Activated CD8-positive, alpha-beta memory T cell treated with anti-CD3 and anti-CD28 coated beads, Interleukin-2, amount 10 ng/mL, durations not matched to agents 7 days and 5 days (primary cell): ENCODE results near the gene SNX1. TPM values are rescaled to one million over a fixed set of nuclear protein-coding genes. Genes with fewer than 3 reads are reported as not detected.
"Not testable (repeated sequence)": the region's sequence is repeated elsewhere in the genome, so short reads cannot be mapped to it uniquely, and the experiment has no call there.

Source experiments
- ATAC-seq: fragments of 150-1000 bp; cut with Tn5 transposase; one replicate; pipeline ENCODE4 v1.10.0; 2021; ENCODE audit warnings: moderate library complexity
- CTCF ChIA-PET: fragments of 350-600 bp; sonication (Branson Sonifier 250); formaldehyde crosslinking; loops from one replicate; lab custom pipeline; 2021; ENCODE audit warnings: antibody characterized with exemption; lab: Charles Lee
- DNase-seq: peaks from one replicate; pipeline ENCODE4 v3.0.0-alpha.2; 2020
- H3K27ac Mint-ChIP-seq: one replicate; pipeline ENCODE4 v1.8.0; 2021; ENCODE audit warnings: mild to moderate bottlenecking, mixed read lengths
- H3K27me3 Mint-ChIP-seq: one replicate; pipeline ENCODE4 v1.8.0; 2021; ENCODE audit warnings: mixed read lengths
- H3K36me3 Mint-ChIP-seq: one replicate; pipeline ENCODE4 v1.8.0; 2021; ENCODE audit warnings: mild to moderate bottlenecking, mixed read lengths
- H3K4me1 Mint-ChIP-seq: one replicate; pipeline ENCODE4 v1.8.0; 2021; ENCODE audit warnings: mixed read lengths
- H3K4me3 Mint-ChIP-seq: one replicate; pipeline ENCODE4 v1.8.0; 2021; ENCODE audit warnings: mild to moderate bottlenecking, moderate library complexity, mixed read lengths
- H3K9me3 Mint-ChIP-seq: one replicate; pipeline ENCODE4 v1.8.0; 2022; ENCODE audit warnings: low read depth, mixed read lengths
- total RNA-seq, 2 experiments: library from RNA; stranded (reverse); gene quantifications; one replicate each; pipeline ENCODE4 v1.2.3, GENCODE V29; 2021

SNX1 gene
- total RNA-seq, 2 experiments from 2014 or later = 108 to 114 TPM

DNA sequence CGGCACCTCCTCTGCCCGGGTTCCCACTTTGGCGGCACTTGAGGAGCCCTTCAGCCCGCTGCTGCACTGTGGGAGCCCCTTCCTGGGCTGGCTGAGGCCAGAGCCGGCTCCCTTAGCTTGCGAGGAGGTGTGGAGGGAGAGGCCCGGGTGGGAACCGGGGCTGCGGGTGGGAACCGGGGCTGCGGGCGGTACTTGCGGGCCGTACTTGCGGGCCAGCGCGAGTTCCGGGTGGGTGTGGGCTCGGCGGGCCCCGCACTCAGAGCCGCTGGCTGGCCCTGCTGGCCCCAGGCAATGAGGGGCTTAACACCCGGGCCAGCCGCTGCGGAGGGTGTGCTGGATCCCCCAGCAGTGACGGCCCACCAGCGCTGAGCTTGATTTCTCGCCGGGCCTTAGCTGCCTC, 35.1 kb upstream of the SNX1 start:
- ATAC-seq (no peak), DNase-seq (no peak)
- CTCF ChIA-PET = interaction anchor here (1.4 to 1.5 kb wide), 2 partner anchors 14 to 308 kb away, joined by 3 to 5 read pairs; partner anchors contain the start of gene DAPK2
- no peaks in the 10 kb centered on the region for H3K9me3 Mint-ChIP-seq
- H3K4me3 Mint-ChIP-seq = no peak overlapping the region
- no peaks in the 10 kb centered on the region for H3K27me3 Mint-ChIP-seq
- H3K27ac Mint-ChIP-seq = no peak overlapping the region
- H3K36me3 Mint-ChIP-seq = no peaks in the 10 kb centered on the region
- no peaks in the 10 kb centered on the region for H3K4me1 Mint-ChIP-seq

DNA sequence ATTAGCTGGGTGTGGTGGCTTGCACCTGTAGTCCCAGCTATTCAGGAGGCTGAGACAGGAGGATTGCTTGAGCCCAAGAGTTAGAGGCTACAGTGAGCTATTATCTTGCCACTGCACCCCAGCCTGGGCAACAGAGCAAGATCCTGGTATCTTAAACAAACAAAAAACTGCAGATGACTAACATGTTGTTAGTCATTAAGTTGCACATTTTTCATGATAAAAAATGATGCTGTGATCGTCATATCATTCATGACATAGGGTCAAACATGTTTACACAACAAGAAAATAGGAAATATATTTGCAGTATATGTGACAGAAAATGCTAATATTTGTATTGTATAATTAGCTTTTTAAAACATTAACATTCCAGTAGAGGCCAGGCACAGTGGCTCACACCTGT, 29.3 kb upstream of the SNX1 start:
- DNase-seq = no peak
- H3K27ac Mint-ChIP-seq = no peak overlapping the region
- no peaks in the 10 kb centered on the region for H3K36me3 Mint-ChIP-seq
- H3K4me1 Mint-ChIP-seq = peaks cover 23% of the 10 kb centered on the region
- H3K9me3 Mint-ChIP-seq = no peaks in the 10 kb centered on the region
- ATAC-seq = no peak
- no peak overlapping the region for H3K4me3 Mint-ChIP-seq
- H3K27me3 Mint-ChIP-seq = no peaks in the 10 kb centered on the region
- CTCF ChIA-PET = interaction anchor here (1.0 to 12.1 kb wide), 12 partner anchors 9 to 457 kb away, joined by 3 to 151 read pairs (median 4); partner anchors contain the start of gene DAPK2

DNA sequence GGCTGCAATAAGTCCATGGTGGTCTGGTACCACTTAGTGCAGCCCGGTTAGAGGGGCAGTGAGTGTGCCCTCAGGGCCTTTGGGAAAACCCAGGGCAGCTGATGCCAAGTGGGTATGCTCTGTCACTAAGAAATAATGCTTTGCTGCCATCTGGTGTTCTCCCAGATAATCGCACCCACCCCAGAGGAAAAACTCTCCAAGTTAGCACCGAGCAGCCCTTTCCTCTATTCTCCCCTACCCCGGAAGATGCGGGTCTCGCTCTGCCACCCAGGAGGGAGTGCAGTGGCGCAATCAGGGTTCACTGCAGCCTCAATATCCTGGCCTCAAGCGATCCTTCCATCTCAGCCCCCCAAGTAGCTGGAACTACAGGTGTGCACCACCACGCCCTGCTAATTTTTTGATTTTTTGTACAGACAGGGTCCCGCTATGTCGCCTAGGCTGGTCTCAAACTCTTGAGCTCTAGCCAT, 28.2 kb upstream of the SNX1 start:
- ATAC-seq (peak; percentile 87), DNase-seq (peak; percentile 79)
- H3K27me3 Mint-ChIP-seq = no peaks in the 10 kb centered on the region
- CTCF ChIA-PET = interaction anchor here (0.6 to 12.1 kb wide), 57 partner anchors 10 to 1019 kb away, joined by 3 to 151 read pairs (median 4); partner anchors contain the start of genes CIAO2A, DAPK2, HERC1 and USP3
- H3K9me3 Mint-ChIP-seq = no peaks in the 10 kb centered on the region
- H3K36me3 Mint-ChIP-seq = peaks cover 9% of the 10 kb centered on the region
- H3K4me3 Mint-ChIP-seq = no peak overlapping the region
- H3K4me1 Mint-ChIP-seq = peaks cover 23% of the 10 kb centered on the region
- peak overlapping the region; percentile 57 for H3K27ac Mint-ChIP-seq

DNA sequence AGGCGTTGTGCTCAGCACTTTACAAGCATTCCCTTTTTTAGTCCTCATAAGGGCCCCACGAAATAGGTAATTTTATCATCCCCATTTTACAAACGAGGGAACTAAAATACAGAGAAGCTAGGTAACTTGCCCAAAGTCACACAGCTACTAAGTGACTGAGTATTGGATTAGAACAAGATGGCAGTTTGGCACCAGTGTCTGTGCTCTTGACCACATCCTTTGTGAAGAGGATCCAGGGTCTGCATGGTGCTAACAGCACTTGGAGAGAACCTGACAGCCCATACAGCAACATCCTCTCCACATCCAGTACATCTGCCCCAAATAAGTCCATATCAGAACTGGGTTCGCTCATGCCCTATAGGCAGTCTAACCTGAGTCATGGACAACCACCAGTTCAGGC, 27.6 kb upstream of the SNX1 start:
- peaks cover 12% of the 10 kb centered on the region for H3K36me3 Mint-ChIP-seq
- ATAC-seq = peak; percentile 56
- no peak overlapping the region for H3K4me3 Mint-ChIP-seq

DNA sequence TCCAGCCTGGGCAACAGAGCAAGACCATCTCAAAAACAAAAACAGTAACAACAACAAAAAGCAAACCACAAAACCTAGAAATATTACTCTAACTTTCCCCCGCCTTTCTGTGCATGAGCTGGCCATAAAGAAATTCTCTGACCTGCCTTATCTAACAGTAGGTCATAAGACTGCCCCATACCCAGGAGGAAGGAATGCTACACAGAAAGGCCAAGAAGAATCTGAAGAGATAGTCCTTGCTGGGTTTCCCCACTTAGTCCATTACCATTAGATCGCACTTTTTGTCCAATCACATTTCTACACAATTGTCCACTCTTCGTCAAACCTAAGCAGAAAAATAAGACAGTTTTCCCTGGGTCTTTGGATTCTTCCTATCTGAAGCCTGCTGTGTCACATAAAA, 25.7 kb upstream of the SNX1 start:
- CTCF ChIA-PET = interaction anchor here (1.2 to 12.1 kb wide), 9 partner anchors 9 to 594 kb away, joined by 3 to 151 read pairs (median 8); partner anchors contain the start of gene DAPK2
- peaks cover 23% of the 10 kb centered on the region for H3K4me1 Mint-ChIP-seq
- ATAC-seq (no peak), DNase-seq (no peak)
- no peak overlapping the region for H3K27ac Mint-ChIP-seq
- H3K27me3 Mint-ChIP-seq = no peaks in the 10 kb centered on the region
- peaks cover 17% of the 10 kb centered on the region for H3K36me3 Mint-ChIP-seq
- H3K4me3 Mint-ChIP-seq = no peak overlapping the region
- no peaks in the 10 kb centered on the region for H3K9me3 Mint-ChIP-seq

More for the DNA sequence above, 27.6 kb upstream of the SNX1 start:
- H3K27me3 Mint-ChIP-seq = no peaks in the 10 kb centered on the region
- CTCF ChIA-PET = interaction anchor here (0.6 to 12.1 kb wide), 40 partner anchors 11 to 1020 kb away, joined by 3 to 151 read pairs (median 4); partner anchors contain the start of genes CIAO2A, DAPK2, HERC1 and USP3
- no peaks in the 10 kb centered on the region for H3K9me3 Mint-ChIP-seq
- H3K4me1 Mint-ChIP-seq = peaks cover 23% of the 10 kb centered on the region
- peak overlapping the region; percentile 57 for H3K27ac Mint-ChIP-seq
- DNase-seq = no peak

DNA sequence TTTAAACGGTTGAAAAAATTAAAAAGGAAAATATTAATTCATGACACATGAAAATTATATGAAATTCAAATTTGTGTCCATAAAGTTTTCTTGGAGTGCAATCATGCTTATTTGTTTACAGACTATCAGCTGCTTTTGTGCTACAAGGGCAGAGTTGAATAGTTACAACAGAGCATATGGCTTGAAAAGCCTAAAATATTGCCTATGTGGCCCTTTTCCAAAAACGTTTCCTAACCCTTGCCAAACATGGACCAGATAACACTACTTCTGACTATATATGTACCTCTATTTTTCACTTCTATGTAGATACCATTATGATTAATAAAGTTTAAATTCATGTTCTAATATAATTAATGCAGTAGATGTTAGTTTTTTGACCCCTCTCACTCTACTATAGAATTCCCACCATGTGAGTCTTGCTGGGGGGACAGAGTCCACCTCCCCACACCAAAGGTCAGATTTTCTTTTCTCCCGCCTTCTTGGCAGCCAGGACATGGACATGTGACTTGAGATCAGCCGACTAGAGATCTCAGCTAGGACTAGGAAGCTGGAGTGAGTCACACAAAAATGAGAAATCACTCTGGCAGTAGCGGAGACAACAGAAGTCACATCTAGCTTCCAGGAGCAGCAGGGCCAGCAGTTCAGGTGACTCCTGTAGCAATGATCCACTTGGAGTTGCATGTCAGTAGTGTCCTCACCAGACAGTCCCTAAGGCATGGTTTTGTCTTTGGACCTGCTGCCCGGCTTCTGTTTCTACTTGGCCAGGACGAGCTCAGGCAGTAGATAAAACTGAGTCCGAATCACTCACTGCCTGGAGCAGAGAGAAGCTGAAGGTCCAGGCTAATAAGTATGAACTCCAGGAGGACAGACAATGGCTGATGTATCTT, 24.6 kb upstream of the SNX1 start:
- Mint-ChIP-seq H3K9me3 (no peaks in the 10 kb centered on the region), H3K27ac (no peak overlapping the region), H3K36me3 (peaks cover 20% of the 10 kb centered on the region), H3K27me3 (no peaks in the 10 kb centered on the region), H3K4me1 (peaks cover 25% of the 10 kb centered on the region), H3K4me3 (no peak overlapping the region)
- no peak for DNase-seq
- ATAC-seq = no peak
- CTCF ChIA-PET = interaction anchor here (1.1 to 12.1 kb wide), 8 partner anchors 8 to 462 kb away, joined by 4 to 151 read pairs (median 6); partner anchors contain the start of gene DAPK2

DNA sequence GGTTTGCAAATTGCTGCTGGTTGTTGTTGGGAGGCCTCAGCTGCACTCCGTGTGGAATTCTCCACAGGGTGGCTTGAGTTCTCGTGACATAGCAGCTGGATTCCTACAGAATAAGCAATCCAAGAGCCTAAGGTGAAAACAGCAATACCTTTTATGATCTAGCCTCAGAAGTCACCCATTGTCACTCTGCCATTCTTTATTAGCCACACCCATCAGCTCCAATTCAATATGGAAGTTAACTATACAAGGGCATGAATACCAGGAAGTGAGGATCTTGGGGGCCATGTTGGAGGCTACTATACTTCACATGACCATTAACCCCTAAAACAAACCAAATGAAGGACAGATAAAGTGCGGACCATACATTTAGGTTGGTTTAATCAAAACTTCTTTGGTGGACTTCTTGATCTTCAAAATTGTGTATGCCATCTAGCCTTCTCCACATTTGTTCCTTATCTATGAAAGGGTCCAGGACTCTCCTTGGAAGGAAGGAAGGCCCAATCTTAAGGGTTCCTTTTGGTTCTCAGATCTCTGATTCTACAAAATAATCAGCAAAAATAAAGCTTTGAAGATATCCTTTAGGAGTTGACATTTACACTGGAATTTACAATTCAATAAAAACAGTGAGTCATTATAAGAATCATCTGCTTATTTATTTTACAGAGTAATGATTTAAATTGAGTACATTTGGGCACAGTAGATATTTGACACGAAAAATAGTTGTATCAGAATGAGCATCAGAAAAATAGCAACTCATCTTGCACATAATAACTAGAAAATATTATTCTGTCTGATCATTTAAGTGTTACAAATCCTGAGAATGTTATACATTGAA, 23.6 kb upstream of the SNX1 start:
- H3K4me1 Mint-ChIP-seq = peaks cover 26% of the 10 kb centered on the region
- peaks cover 20% of the 10 kb centered on the region for H3K36me3 Mint-ChIP-seq
- ATAC-seq (no peak), DNase-seq (no peak)
- no peaks in the 10 kb centered on the region for H3K27me3 Mint-ChIP-seq
- no peaks in the 10 kb centered on the region for H3K9me3 Mint-ChIP-seq
- H3K4me3 Mint-ChIP-seq = no peak overlapping the region
- CTCF ChIA-PET = interaction anchor here (1.0 to 12.1 kb wide), 5 partner anchors 26 to 463 kb away, joined by 4 to 151 read pairs (median 4); partner anchors contain the start of gene DAPK2
- H3K27ac Mint-ChIP-seq = no peak overlapping the region

DNA sequence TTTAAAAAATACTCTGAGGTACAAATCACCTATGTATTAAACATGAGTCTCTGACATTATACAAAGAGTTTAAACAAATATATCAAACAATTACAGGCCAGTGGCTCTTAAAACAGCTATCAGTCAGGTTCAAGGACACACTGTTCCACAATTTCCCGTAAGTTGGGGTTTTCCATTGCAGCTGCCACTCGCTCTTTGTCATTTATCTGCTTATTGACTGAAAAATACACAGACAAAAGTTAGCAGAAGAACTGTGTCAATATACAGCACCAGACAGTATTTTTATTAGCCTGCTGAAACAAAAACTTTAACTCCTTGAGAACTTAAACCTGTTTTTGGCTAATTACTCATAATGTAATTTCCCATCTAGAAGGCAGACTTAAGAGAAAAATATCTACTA, 23.0 kb upstream of the SNX1 start:
- no peak overlapping the region for H3K27ac Mint-ChIP-seq
- ATAC-seq (no peak), DNase-seq (no peak)
- H3K9me3 Mint-ChIP-seq = no peaks in the 10 kb centered on the region
- no peak overlapping the region for H3K4me3 Mint-ChIP-seq
- CTCF ChIA-PET = interaction anchor here (1.0 to 12.1 kb wide), 3 partner anchors 26 to 464 kb away, joined by 4 to 151 read pairs (median 4); partner anchors contain the start of gene DAPK2
- peaks cover 25% of the 10 kb centered on the region for H3K36me3 Mint-ChIP-seq
- no peaks in the 10 kb centered on the region for H3K27me3 Mint-ChIP-seq
- H3K4me1 Mint-ChIP-seq = peaks cover 22% of the 10 kb centered on the region

DNA sequence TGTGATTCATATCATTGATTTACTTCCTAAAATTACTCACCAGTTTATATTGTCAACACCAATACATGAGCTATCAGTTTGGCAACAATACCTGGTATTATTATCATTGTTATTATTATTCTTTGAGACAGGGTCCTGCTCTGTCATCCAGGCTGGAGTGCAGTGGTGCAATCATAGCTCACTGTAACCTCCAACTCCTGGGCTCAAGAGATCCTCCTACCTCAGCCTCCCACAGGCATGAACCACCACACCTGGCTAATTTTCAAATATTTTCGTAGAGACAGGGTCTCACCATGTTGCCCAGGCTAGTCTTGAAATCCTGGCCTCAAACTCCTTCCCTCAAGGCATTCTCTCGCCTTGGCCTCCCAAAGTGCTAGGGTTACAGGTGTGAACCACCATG, 22.3 kb upstream of the SNX1 start:
- H3K4me1 Mint-ChIP-seq = peaks cover 16% of the 10 kb centered on the region
- not testable (repeated sequence) for H3K4me3 Mint-ChIP-seq, ATAC-seq, H3K27ac Mint-ChIP-seq, H3K27me3 Mint-ChIP-seq, H3K9me3 Mint-ChIP-seq, DNase-seq
- CTCF ChIA-PET = interaction anchor here (1.9 kb wide), 1 partner anchor 470 kb away, joined by 5 read pairs; no protein-coding TSS in a partner anchor
- peaks cover 25% of the 10 kb centered on the region for H3K36me3 Mint-ChIP-seq

DNA sequence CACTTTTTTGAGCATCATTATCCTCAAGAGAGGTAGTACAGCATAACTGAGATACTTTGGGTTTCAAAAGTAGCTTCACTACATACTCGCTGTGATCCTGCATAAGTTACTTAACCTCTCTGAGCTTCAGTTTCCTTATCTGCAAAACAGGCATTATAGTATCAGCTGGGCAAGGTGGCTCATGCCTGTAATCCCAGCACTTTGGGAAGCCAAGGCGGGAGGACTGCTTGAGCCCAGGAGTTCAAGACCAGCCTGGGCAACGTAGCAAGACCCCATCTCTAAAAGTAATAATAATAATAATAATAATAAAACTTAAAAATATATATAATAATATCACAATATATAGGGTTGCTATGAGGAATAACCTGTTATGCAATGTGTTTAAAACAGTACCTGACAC, 13.0 kb upstream of the SNX1 start:
- peaks cover 1% of the 10 kb centered on the region for H3K9me3 Mint-ChIP-seq
- H3K27me3 Mint-ChIP-seq = no peaks in the 10 kb centered on the region
- ATAC-seq = no peak
- DNase-seq = no peak
- H3K4me1 Mint-ChIP-seq = peaks cover 2% of the 10 kb centered on the region
- CTCF ChIA-PET = interaction anchor here (0.6 to 1.7 kb wide), 3 partner anchors 9 to 70 kb away, joined by 3 to 7 read pairs (median 3); no protein-coding TSS in a partner anchor
- no peak overlapping the region for H3K4me3 Mint-ChIP-seq
- peaks cover 35% of the 10 kb centered on the region for H3K36me3 Mint-ChIP-seq
- no peak overlapping the region for H3K27ac Mint-ChIP-seq

DNA sequence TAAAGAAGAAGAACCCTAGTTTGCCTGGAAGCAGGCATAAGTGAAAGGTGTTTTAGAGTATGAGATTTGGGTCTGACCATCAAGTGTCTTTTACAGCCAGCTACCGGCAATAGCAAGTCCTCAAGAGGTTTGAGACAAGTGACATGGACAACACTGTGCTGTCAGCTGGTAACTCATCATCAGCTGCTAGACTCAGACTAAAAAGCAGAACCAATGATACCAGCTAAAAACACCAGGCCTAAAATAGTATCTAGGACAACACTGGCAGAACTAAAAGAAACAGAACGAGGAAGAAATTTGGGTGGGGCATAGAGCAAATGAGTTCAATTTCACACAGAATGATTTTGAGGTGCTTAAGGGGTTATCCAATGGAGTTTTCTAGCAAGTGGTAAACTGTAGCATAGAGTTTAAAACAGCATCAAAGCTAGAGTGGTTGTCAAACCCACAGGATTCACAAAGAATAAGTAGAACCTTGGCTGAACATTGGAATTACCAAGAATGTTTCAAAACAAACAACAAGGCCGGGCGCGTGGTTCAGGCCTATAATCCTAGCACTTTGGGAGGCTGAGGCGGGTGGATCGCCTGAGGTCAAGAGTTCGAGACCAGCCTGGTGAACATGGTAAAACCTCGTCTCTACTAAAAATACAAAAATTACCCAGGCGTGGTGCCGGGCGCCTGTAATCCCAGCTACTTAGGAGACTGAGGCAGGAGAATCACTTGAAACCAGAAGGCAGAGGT, 6.1 kb upstream of the SNX1 start:
- Mint-ChIP-seq H3K27me3 (no peaks in the 10 kb centered on the region), H3K27ac (no peak overlapping the region), H3K36me3 (peaks cover 38% of the 10 kb centered on the region), H3K4me3 (no peak overlapping the region), H3K4me1 (peaks cover 35% of the 10 kb centered on the region), H3K9me3 (peaks cover 3% of the 10 kb centered on the region)
- CTCF ChIA-PET = interaction anchor here (0.9 to 3.8 kb wide), 2 partner anchors 11 to 20 kb away, joined by 3 to 18 read pairs; no protein-coding TSS in a partner anchor
- no peak for DNase-seq
- no peak for ATAC-seq

DNA sequence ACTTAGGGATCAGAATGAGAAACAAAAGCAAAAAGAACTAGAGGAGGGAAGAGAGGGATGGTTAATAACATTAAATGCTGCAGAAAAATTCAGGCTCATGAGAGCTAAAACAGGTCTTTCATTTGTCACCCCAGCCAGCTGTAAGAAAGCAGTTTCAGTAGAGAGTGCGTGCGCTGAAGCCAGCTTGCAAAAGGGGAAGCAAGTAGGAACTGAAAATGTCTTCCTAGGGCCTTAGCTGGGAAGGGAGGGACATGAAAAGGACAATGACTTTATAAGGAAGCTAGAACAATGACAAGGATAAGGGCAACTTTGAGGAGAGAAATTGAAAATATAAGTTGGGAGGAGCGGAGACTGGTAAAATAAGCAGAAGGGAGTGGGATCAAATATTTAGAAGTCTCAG, 5.3 kb upstream of the SNX1 start:
- H3K4me3 Mint-ChIP-seq = no peak overlapping the region
- peaks cover 36% of the 10 kb centered on the region for H3K36me3 Mint-ChIP-seq
- H3K9me3 Mint-ChIP-seq = peaks cover 3% of the 10 kb centered on the region
- H3K4me1 Mint-ChIP-seq = peaks cover 43% of the 10 kb centered on the region
- peak overlapping the region; percentile 2 for H3K27ac Mint-ChIP-seq
- DNase-seq = no peak
- H3K27me3 Mint-ChIP-seq = no peaks in the 10 kb centered on the region
- ATAC-seq = no peak
- CTCF ChIA-PET = interaction anchor here (3.8 to 4.2 kb wide), 2 partner anchors 21 to 63 kb away, joined by 18 to 19 read pairs; no protein-coding TSS in a partner anchor
